Trophoblast cell (in vitro differentiated cells and primary cell): ENCODE measurements around the gene TXNL4A.

Experiments
- DNase-seq, 2 donors: peaks; one replicate each; pipeline ENCODE4 v3.0.0-alpha.2; 2016
- H2AFZ ChIP-seq: 2 replicates; pipeline ENCODE4 v1.6.1; 2013; ENCODE audit warnings: low read length, moderate library complexity, mild to moderate bottlenecking; ENCODE audit not compliant: insufficient read depth, poor library complexity
- H2AK5ac ChIP-seq: 2 replicates; pipeline ENCODE4 v1.6.1; 2013; ENCODE audit warnings: mild to moderate bottlenecking, low read length
- H2BK120ac ChIP-seq: 2 replicates; pipeline ENCODE4 v1.6.1; 2013; ENCODE audit warnings: low read length, mild to moderate bottlenecking, moderate library complexity; ENCODE audit not compliant: insufficient read depth, poor library complexity
- H2BK12ac ChIP-seq: 2 replicates; pipeline ENCODE4 v1.6.1; 2013; ENCODE audit warnings: mild to moderate bottlenecking, low read length, moderate library complexity
- H2BK5ac ChIP-seq: 2 replicates; pipeline ENCODE4 v1.6.1; 2013; ENCODE audit warnings: low read length, low read depth, moderate library complexity, mild to moderate bottlenecking; ENCODE audit not compliant: poor library complexity
- H3K14ac ChIP-seq: 2 replicates; pipeline ENCODE4 v1.6.1; 2013; ENCODE audit warnings: mild to moderate bottlenecking, low read length
- H3K18ac ChIP-seq: 2 replicates; pipeline ENCODE4 v1.6.1; 2013; ENCODE audit warnings: mild to moderate bottlenecking, low read length
- H3K23ac ChIP-seq: 2 replicates; pipeline ENCODE4 v1.6.1; 2013; ENCODE audit warnings: low read length
- H3K27ac ChIP-seq: 2 replicates; pipeline ENCODE4 v1.5.1; 2013; ENCODE audit warnings: low read depth, mild to moderate bottlenecking, inconsistent platforms, low read length, moderate library complexity
- H3K27me3 ChIP-seq: 2 replicates; pipeline ENCODE4 v1.6.1; 2013; ENCODE audit warnings: inconsistent platforms, mild to moderate bottlenecking, low read length, moderate library complexity; ENCODE audit not compliant: insufficient read depth
- H3K36me3 ChIP-seq, 2 experiments: 1 replicate in 1 of 2; 2 replicates in 1 of 2; pipeline ENCODE4 v1.6.1; 2013; ENCODE audit warnings: low read length in 2 of 2, mild to moderate bottlenecking in 2 of 2, moderate library complexity in 1 of 2; ENCODE audit not compliant: insufficient read depth in 2 of 2, control insufficient read depth in 1 of 2
- H3K4ac ChIP-seq: 2 replicates; pipeline ENCODE4 v1.6.1; 2013; ENCODE audit warnings: low read depth, mild to moderate bottlenecking, low read length, moderate library complexity
- H3K4me1 ChIP-seq, 2 experiments: 1 replicate in 1 of 2; 2 replicates in 1 of 2; pipeline ENCODE4 v1.6.1; 2013; ENCODE audit warnings: low read length in 2 of 2, mild to moderate bottlenecking in 2 of 2, moderate library complexity in 1 of 2; ENCODE audit not compliant: insufficient read depth in 2 of 2, control insufficient read depth in 1 of 2
- H3K4me2 ChIP-seq: 2 replicates; pipeline ENCODE4 v1.6.1; 2013; ENCODE audit warnings: inconsistent platforms, mild to moderate bottlenecking, low read length, moderate library complexity
- H3K4me3 ChIP-seq: 2 replicates; pipeline ENCODE4 v1.5.1; 2013; ENCODE audit warnings: mild to moderate bottlenecking, low read depth, low read length, inconsistent platforms
- H3K79me1 ChIP-seq: one replicate; pipeline ENCODE4 v1.6.1; 2013; ENCODE audit warnings: low read length
- H3K79me2 ChIP-seq: 2 replicates; pipeline ENCODE4 v1.6.1; 2013; ENCODE audit warnings: low read length, mild to moderate bottlenecking; ENCODE audit not compliant: control insufficient read depth, insufficient read depth, poor library complexity
- H3K9ac ChIP-seq: 2 replicates; pipeline ENCODE4 v1.6.1; 2013; ENCODE audit warnings: mild to moderate bottlenecking, low read length
- H3K9me3 ChIP-seq: 2 replicates; pipeline ENCODE4 v1.6.1; 2013; ENCODE audit warnings: low read depth, mild to moderate bottlenecking, control low read depth, inconsistent platforms, low read length; ENCODE audit not compliant: insufficient read depth
- H4K12ac ChIP-seq: 2 replicates; pipeline ENCODE4 v1.6.1; 2013; ENCODE audit warnings: low read depth, mild to moderate bottlenecking, low read length, moderate library complexity
- H4K8ac ChIP-seq: 2 replicates; pipeline ENCODE4 v1.6.1; 2013; ENCODE audit warnings: low read depth, mild to moderate bottlenecking, low read length, moderate library complexity
- H4K91ac ChIP-seq: one replicate; pipeline ENCODE4 v1.6.1; 2013; ENCODE audit warnings: low read depth, mild to moderate bottlenecking, low read length, moderate library complexity
- WGBS: extraction: QIAGEN DNeasy Blood & Tissue Kit; methylation state at CpG from one replicate; pipeline ENCODE4 v1.1.7; 2013; ENCODE audit warnings: missing lambda C conversion rate; ENCODE audit not compliant: insufficient read length, insufficient coverage; ENCODE audit errors: extremely low coverage; 5-methylcytosine and 5-hydroxymethylcytosine counted together

TXNL4A gene

GRCh38 chr18:79942786-79943607, 45.4 kb downstream of the TXNL4A start:
- Histone ChIP-seq H3K79me2 (no peaks in the 10 kb centered on the region), H2AK5ac (no peak overlapping the region), H3K9me3 (peaks cover 1% of the 10 kb centered on the region), H3K79me1 (no peaks in the 10 kb centered on the region), H2BK5ac (no peak overlapping the region), H3K14ac (no peak overlapping the region), H3K4ac (no peak overlapping the region), H3K36me3 (peaks cover 18 to 19% of the 10 kb centered on the region in 2 experiments), H3K4me2 (no peak overlapping the region), H3K18ac (no peak overlapping the region), H3K27ac (no peak overlapping the region), H3K23ac (no peak overlapping the region), H2AFZ (no peak overlapping the region), H3K4me1 (no peaks in the 10 kb centered on the region), H3K9ac (no peak overlapping the region), H3K4me3 (no peak overlapping the region), H4K91ac (no peak overlapping the region), H4K12ac (no peak overlapping the region), H2BK12ac (no peak overlapping the region), H2BK120ac (no peak overlapping the region), H3K27me3 (no peaks in the 10 kb centered on the region), H4K8ac (no peak overlapping the region)
- no peak for DNase-seq
- WGBS: no CpG with 5 or more reads among the region's 31 CpGs

DNA sequence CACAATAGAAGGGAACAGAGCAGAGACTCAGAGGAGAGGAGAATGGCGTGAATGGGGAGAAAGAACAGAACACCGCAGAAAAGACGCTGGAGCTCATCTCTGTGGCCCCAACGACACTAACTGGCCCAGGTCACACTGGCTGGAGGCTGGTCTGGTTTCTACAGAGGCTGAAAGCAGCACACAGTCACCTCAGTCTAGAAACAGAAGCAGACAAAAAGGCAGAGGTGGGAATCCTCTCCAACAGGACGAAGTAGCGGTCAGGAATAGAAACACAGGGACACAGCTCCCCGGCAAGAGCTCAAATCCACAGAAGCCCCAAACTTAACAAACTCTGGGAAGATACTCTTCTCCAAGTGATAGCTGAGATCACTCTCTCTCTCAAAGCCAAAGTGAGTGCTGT, 46.2 kb downstream of the TXNL4A start:
- no peaks in the 10 kb centered on the region for H3K79me2 ChIP-seq
- no peak overlapping the region for H3K14ac ChIP-seq
- H4K91ac ChIP-seq: no peak overlapping the region
- WGBS: no CpG with 5 or more reads among the region's 7 CpGs
- no peaks in the 10 kb centered on the region for H3K27me3 ChIP-seq
- DNase-seq: no peak
- no peak overlapping the region for H4K8ac ChIP-seq
- H3K27ac ChIP-seq: no peak overlapping the region
- H3K9ac ChIP-seq: no peak overlapping the region
- H3K36me3 ChIP-seq: peaks cover 16 to 18% of the 10 kb centered on the region in 2 experiments
- H3K79me1 ChIP-seq: no peaks in the 10 kb centered on the region
- H3K9me3 ChIP-seq: peaks cover 1% of the 10 kb centered on the region
- no peak overlapping the region for H3K4me2 ChIP-seq
- no peak overlapping the region for H2BK12ac ChIP-seq
- H3K18ac ChIP-seq: no peak overlapping the region
- H3K4me1 ChIP-seq: no peaks in the 10 kb centered on the region
- H3K4ac ChIP-seq: no peak overlapping the region
- H3K23ac ChIP-seq: no peak overlapping the region
- no peak overlapping the region for H3K4me3 ChIP-seq
- H2AFZ ChIP-seq: no peak overlapping the region
- H2BK5ac ChIP-seq: no peak overlapping the region
- no peak overlapping the region for H2AK5ac ChIP-seq
- H2BK120ac ChIP-seq: no peak overlapping the region
- no peak overlapping the region for H4K12ac ChIP-seq

- H3K4me3 ChIP-seq: no peak overlapping the region
- H4K12ac ChIP-seq: no peak overlapping the region
- H3K79me2 ChIP-seq: no peaks in the 10 kb centered on the region
- H4K8ac ChIP-seq: no peak overlapping the region
- H3K36me3 ChIP-seq: peaks cover 18% of the 10 kb centered on the region in 2 experiments
- H3K4ac ChIP-seq: no peak overlapping the region
- H3K4me1 ChIP-seq: no peaks in the 10 kb centered on the region
- no peak overlapping the region for H3K18ac ChIP-seq
- H3K9me3 ChIP-seq: peaks cover 1% of the 10 kb centered on the region
- no peaks in the 10 kb centered on the region for H3K79me1 ChIP-seq
- H2AK5ac ChIP-seq: no peak overlapping the region
- H2BK12ac ChIP-seq: no peak overlapping the region
- no peak overlapping the region for H3K14ac ChIP-seq
- H2BK120ac ChIP-seq: no peak overlapping the region
- DNase-seq: no peak
- H3K27me3 ChIP-seq: no peaks in the 10 kb centered on the region
- no peak overlapping the region for H3K4me2 ChIP-seq
- no peak overlapping the region for H2BK5ac ChIP-seq
- no peak overlapping the region for H3K23ac ChIP-seq
- no CpG with 5 or more reads among the region's 16 CpGs for WGBS
- H4K91ac ChIP-seq: no peak overlapping the region
- no peak overlapping the region for H3K27ac ChIP-seq
- no peak overlapping the region for H2AFZ ChIP-seq
- no peak overlapping the region for H3K9ac ChIP-seq
These were observed 46.8 kb downstream of the TXNL4A start for GRCh38 chr18:79941473-79942119.

- Histone ChIP-seq H3K4me2 (no peak overlapping the region), H3K36me3 (peaks cover 18 to 19% of the 10 kb centered on the region in 2 experiments), H3K9ac (no peak overlapping the region), H2AK5ac (no peak overlapping the region), H3K27ac (no peak overlapping the region), H3K23ac (no peak overlapping the region), H2AFZ (no peak overlapping the region), H3K18ac (no peak overlapping the region), H3K79me1 (no peaks in the 10 kb centered on the region), H3K4ac (no peak overlapping the region), H2BK12ac (no peak overlapping the region), H3K14ac (no peak overlapping the region), H3K27me3 (no peaks in the 10 kb centered on the region), H2BK120ac (no peak overlapping the region), H2BK5ac (no peak overlapping the region), H4K12ac (no peak overlapping the region), H3K9me3 (peaks cover 2% of the 10 kb centered on the region), H3K79me2 (no peaks in the 10 kb centered on the region), H4K8ac (no peak overlapping the region), H4K91ac (no peak overlapping the region), H3K4me1 (no peaks in the 10 kb centered on the region), H3K4me3 (no peak overlapping the region)
- WGBS: no CpG with 5 or more reads among the region's 17 CpGs
- no peak for DNase-seq
These were observed 47.4 kb downstream of the TXNL4A start for GRCh38 chr18:79940814-79941472.
